Activated T-cell treated with anti-CD3 and anti-CD28 coated beads, Interleukin-2, amount 50 U/mL, for 72 hours (primary cell): ENCODE results near the gene MED14. TPM values are rescaled to one million over a fixed set of nuclear protein-coding genes. Genes with fewer than 3 reads are reported as not detected.
A peak's percentile ranks its signal among the peaks of the same experiment; 100 is the strongest.

Experiments used
- ATAC-seq, 2 donors: fragments of 150-1000 bp; cut with Tn5 transposase; replicated peaks in 1 of 2; 2 replicates each; pipeline ENCODE4 v1.10.0; 2021; ENCODE audit warnings: moderate library complexity in 2 of 2, mild to moderate bottlenecking in 1 of 2
- DNase-seq, 2 donors: peaks; one replicate each; pipeline ENCODE4 v3.0.0; 2021 to 2022; ENCODE audit warnings: mixed read lengths in 1 of 2
- H3K27ac Mint-ChIP-seq: one replicate; pipeline ENCODE4 v1.8.0; 2022; ENCODE audit warnings: mild to moderate bottlenecking, moderate library complexity, mixed read lengths
- H3K27me3 Mint-ChIP-seq: one replicate; pipeline ENCODE4 v1.8.0; 2022; ENCODE audit warnings: low read depth, mixed read lengths
- H3K36me3 Mint-ChIP-seq, 2 donors: one replicate each; pipeline ENCODE4 v1.8.0; 2022; ENCODE audit warnings: mixed read lengths in 2 of 2, mild to moderate bottlenecking in 1 of 2; ENCODE audit not compliant: insufficient read depth in 2 of 2
- H3K4me1 Mint-ChIP-seq: one replicate; pipeline ENCODE4 v1.8.0; 2022; ENCODE audit warnings: low read depth, mixed read lengths
- H3K4me3 Mint-ChIP-seq, 2 donors: one replicate each; pipeline ENCODE4 v1.8.0; 2022; ENCODE audit warnings: mild to moderate bottlenecking in 2 of 2, mixed read lengths in 2 of 2, moderate library complexity in 2 of 2
- H3K9me3 Mint-ChIP-seq, 2 donors: one replicate each; pipeline ENCODE4 v1.8.0; 2022; ENCODE audit warnings: mixed read lengths in 2 of 2
- total RNA-seq, 2 donors: library from RNA; stranded (reverse); gene quantifications; one replicate each; pipeline ENCODE4 v1.2.3, GENCODE V29; 2022

The MED14 gene
- total RNA-seq, 2 donors from 2014 or later, result 47.1 to 54.9 TPM

- Mint-ChIP-seq H3K9me3 (no peaks in the 10 kb centered on the region), H3K4me1 (peaks cover 34% of the 10 kb centered on the region), H3K36me3 (peaks cover 11 to 14% of the 10 kb centered on the region in 2 donors), H3K4me3 (peak overlapping the region; percentile 87 to 90), H3K27ac (peak overlapping the region; percentile 79), H3K27me3 (no peaks in the 10 kb centered on the region)
- DNase-seq, result peak; percentile 36 to 38
- ATAC-seq, result peak; percentile 40 to 54
Measured at GRCh38 chrX:40644821-40645358, 90.5 kb downstream of the MED14 start.

- H3K9me3 Mint-ChIP-seq, result no peaks in the 10 kb centered on the region
- peaks cover 11 to 14% of the 10 kb centered on the region in 2 donors for H3K36me3 Mint-ChIP-seq
- H3K27me3 Mint-ChIP-seq, result no peaks in the 10 kb centered on the region
- H3K4me1 Mint-ChIP-seq, result peaks cover 34% of the 10 kb centered on the region
- no peak for ATAC-seq
- peak overlapping the region; percentile 55 to 90 for H3K4me3 Mint-ChIP-seq
- no peak for DNase-seq
- peak overlapping the region; percentile 79 for H3K27ac Mint-ChIP-seq
Measured at GRCh38 chrX:40644176-40644575, 91.2 kb downstream of the MED14 start.

- peaks cover 4 to 44% of the 10 kb centered on the region in 2 donors for H3K36me3 Mint-ChIP-seq
- H3K4me1 Mint-ChIP-seq, result peaks cover 17% of the 10 kb centered on the region
- no peaks in the 10 kb centered on the region for H3K9me3 Mint-ChIP-seq
- no peaks in the 10 kb centered on the region for H3K27me3 Mint-ChIP-seq
- DNase-seq (no peak), ATAC-seq (no peak)
- H3K27ac Mint-ChIP-seq, result no peak overlapping the region
- no peak overlapping the region for H3K4me3 Mint-ChIP-seq
Measured at GRCh38 chrX:40637687-40638086, 97.7 kb downstream of the MED14 start.

GRCh38 chrX:40632199-40632598 lies 103.1 kb downstream of the MED14 start:
- DNase-seq, result no peak
- no peak for ATAC-seq
- H3K27me3 Mint-ChIP-seq, result no peaks in the 10 kb centered on the region
- H3K9me3 Mint-ChIP-seq, result no peaks in the 10 kb centered on the region
- H3K4me3 Mint-ChIP-seq, result no peak overlapping the region
- H3K4me1 Mint-ChIP-seq, result peaks cover 8% of the 10 kb centered on the region
- peaks cover 2 to 49% of the 10 kb centered on the region in 2 donors for H3K36me3 Mint-ChIP-seq
- H3K27ac Mint-ChIP-seq, result peak overlapping the region; percentile 20

- H3K27ac Mint-ChIP-seq, result no peak overlapping the region
- H3K4me3 Mint-ChIP-seq, result no peak overlapping the region
- H3K27me3 Mint-ChIP-seq, result no peaks in the 10 kb centered on the region
- no peak for DNase-seq
- H3K9me3 Mint-ChIP-seq, result no peaks in the 10 kb centered on the region
- no peak for ATAC-seq
- H3K36me3 Mint-ChIP-seq, result peaks cover 0 to 21% of the 10 kb centered on the region in 2 donors
- peaks cover 8% of the 10 kb centered on the region for H3K4me1 Mint-ChIP-seq
Measured at GRCh38 chrX:40628506-40628905, 106.8 kb downstream of the MED14 start.

GRCh38 chrX:40625294-40625693 lies 110.0 kb downstream of the MED14 start:
- H3K36me3 Mint-ChIP-seq, result peaks cover 0 to 10% of the 10 kb centered on the region in 2 donors
- DNase-seq (no peak), ATAC-seq (no peak)
- H3K4me1 Mint-ChIP-seq, result no peaks in the 10 kb centered on the region
- no peak overlapping the region for H3K4me3 Mint-ChIP-seq
- H3K27ac Mint-ChIP-seq, result no peak overlapping the region
- no peaks in the 10 kb centered on the region for H3K27me3 Mint-ChIP-seq
- H3K9me3 Mint-ChIP-seq, result no peaks in the 10 kb centered on the region

- peaks cover 0 to 10% of the 10 kb centered on the region in 2 donors for H3K36me3 Mint-ChIP-seq
- no peak overlapping the region for H3K27ac Mint-ChIP-seq
- H3K9me3 Mint-ChIP-seq, result no peaks in the 10 kb centered on the region
- no peak for DNase-seq
- ATAC-seq, result no peak
- H3K27me3 Mint-ChIP-seq, result no peaks in the 10 kb centered on the region
- H3K4me3 Mint-ChIP-seq, result no peak overlapping the region
- no peaks in the 10 kb centered on the region for H3K4me1 Mint-ChIP-seq
Measured at GRCh38 chrX:40623665-40624064, 111.7 kb downstream of the MED14 start.

- Mint-ChIP-seq H3K27ac (no peak within 1 kb of the TSS), H3K9me3 (no peaks in the 10 kb centered on the region), H3K4me3 (no peak within 1 kb of the TSS), H3K4me1 (no peaks in the 10 kb centered on the region), H3K36me3 (peaks cover 0 to 8% of the 10 kb centered on the region in 2 donors), H3K27me3 (no peaks in the 10 kb centered on the region)
- no peak for ATAC-seq
- no peak for DNase-seq
Measured at GRCh38 chrX:40623139-40623536, 112.2 kb downstream of the MED14 start, which contains the start of gene MPC1L. TSS of gene MPC1L (plus strand) at chrX:40623428. CDS start at chrX:40623566, 138 bp downstream.

- Mint-ChIP-seq H3K4me3 (no peak overlapping the region), H3K27ac (no peak overlapping the region), H3K4me1 (no peaks in the 10 kb centered on the region), H3K27me3 (peaks cover 3% of the 10 kb centered on the region), H3K9me3 (no peaks in the 10 kb centered on the region), H3K36me3 (peaks cover 0 to 2% of the 10 kb centered on the region in 2 donors)
- ATAC-seq, result no peak
- DNase-seq, result no peak
Measured at GRCh38 chrX:40622479-40623138, 112.7 kb downstream of the MED14 start.

- H3K4me1 Mint-ChIP-seq, result no peaks in the 10 kb centered on the region
- peaks cover 10% of the 10 kb centered on the region for H3K27me3 Mint-ChIP-seq
- ATAC-seq (no peak), DNase-seq (no peak)
- H3K36me3 Mint-ChIP-seq, result no peaks in the 10 kb centered on the region
- H3K9me3 Mint-ChIP-seq, result no peaks in the 10 kb centered on the region
- H3K4me3 Mint-ChIP-seq, result no peak overlapping the region
- no peak overlapping the region for H3K27ac Mint-ChIP-seq
Measured at GRCh38 chrX:40617566-40617965, 117.8 kb downstream of the MED14 start.

GRCh38 chrX:40615976-40616375 lies 119.4 kb downstream of the MED14 start:
- ATAC-seq (no peak), DNase-seq (no peak)
- Mint-ChIP-seq H3K4me3 (no peak overlapping the region), H3K9me3 (no peaks in the 10 kb centered on the region), H3K36me3 (no peaks in the 10 kb centered on the region), H3K4me1 (no peaks in the 10 kb centered on the region), H3K27ac (no peak overlapping the region), H3K27me3 (peaks cover 10% of the 10 kb centered on the region)

GRCh38 chrX:40612511-40612910 lies 122.8 kb downstream of the MED14 start:
- DNase-seq, result no peak

GRCh38 chrX:40607381-40607780 lies 128.0 kb downstream of the MED14 start:
- ATAC-seq (no peak), DNase-seq (no peak)
- Mint-ChIP-seq H3K36me3 (peaks cover 0 to 2% of the 10 kb centered on the region in 2 donors), H3K4me3 (no peak overlapping the region), H3K4me1 (no peaks in the 10 kb centered on the region), H3K9me3 (no peaks in the 10 kb centered on the region), H3K27ac (no peak overlapping the region), H3K27me3 (peaks cover 7% of the 10 kb centered on the region)

More at GRCh38 chrX:40612511-40612910, 122.8 kb downstream of the MED14 start:
- ATAC-seq, result no peak
- Mint-ChIP-seq H3K27ac (no peak overlapping the region), H3K9me3 (no peaks in the 10 kb centered on the region), H3K36me3 (no peaks in the 10 kb centered on the region), H3K27me3 (peaks cover 6% of the 10 kb centered on the region), H3K4me3 (no peak overlapping the region), H3K4me1 (no peaks in the 10 kb centered on the region)

- Mint-ChIP-seq H3K4me3 (no peak overlapping the region), H3K27me3 (peaks cover 19% of the 10 kb centered on the region), H3K4me1 (no peaks in the 10 kb centered on the region), H3K36me3 (peaks cover 4 to 7% of the 10 kb centered on the region in 2 donors), H3K27ac (no peak overlapping the region), H3K9me3 (no peaks in the 10 kb centered on the region)
- no peak for DNase-seq
- no peak for ATAC-seq
Measured at GRCh38 chrX:40603446-40603845, 131.9 kb downstream of the MED14 start.
